HG03280 (cell line): Measurements from ENCODE around the gene PKIG.
"Not testable (repeated sequence)": the region's sequence is repeated elsewhere in the genome, so short reads cannot be mapped to it uniquely, and the experiment has no call there.

ENCODE experiments used
- ATAC-seq: cut with Tn5 transposase; IDR thresholded peaks from one replicate; pipeline ENCODE4 v1.9.1; 2021; ENCODE audit warnings: mild to moderate bottlenecking, moderate library complexity; ENCODE audit not compliant: unreplicated experiment

PKIG gene

GRCh38 chr20:44637522-44638372 is 55.4 kb downstream of the PKIG start:
- ATAC-seq = no peak

- ATAC-seq = no peak
These were observed 58.1 kb downstream of the PKIG start for GRCh38 chr20:44640522-44640921.

DNA sequence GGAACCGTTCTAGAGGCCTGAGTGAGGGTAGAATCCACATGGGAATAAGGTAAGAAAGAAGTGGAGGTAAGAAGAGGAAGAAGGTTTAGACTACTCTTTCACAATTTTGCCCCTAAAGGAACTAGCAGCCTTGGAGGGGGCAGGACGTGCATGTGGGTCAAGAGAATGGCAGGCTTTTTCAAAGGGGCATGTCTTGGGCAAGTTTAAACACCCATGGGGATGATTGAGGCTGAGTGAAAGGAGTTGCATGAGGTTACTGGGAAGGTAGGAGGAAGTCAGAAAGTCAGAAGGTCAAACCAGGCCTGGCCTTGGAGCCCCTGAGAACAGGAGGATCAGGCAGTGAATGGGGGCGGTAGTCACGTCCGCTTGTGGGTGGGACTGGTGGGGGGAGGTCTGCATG is 58.9 kb downstream of the PKIG start:
- no peak for ATAC-seq

- no peak for ATAC-seq
These were observed 60.1 kb downstream of the PKIG start for GRCh38 chr20:44642203-44643153.

DNA sequence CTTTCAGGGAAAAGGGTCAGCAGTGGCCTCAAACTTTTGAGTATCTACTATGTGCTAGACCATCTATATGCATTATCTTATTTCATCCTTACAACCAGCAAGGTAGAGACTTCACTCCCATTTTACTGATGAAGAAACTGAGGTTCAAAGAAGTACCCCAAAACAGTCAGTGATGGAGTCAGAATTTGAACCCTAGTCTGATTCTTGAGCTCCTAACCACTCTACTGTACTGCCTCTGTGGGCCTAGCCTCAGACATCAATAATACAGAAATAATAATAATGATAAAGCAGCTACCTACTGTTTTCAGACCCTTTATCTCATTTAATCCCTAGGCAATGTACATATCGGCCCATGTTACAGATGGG is 60.8 kb downstream of the PKIG start:
- no peak for ATAC-seq

DNA sequence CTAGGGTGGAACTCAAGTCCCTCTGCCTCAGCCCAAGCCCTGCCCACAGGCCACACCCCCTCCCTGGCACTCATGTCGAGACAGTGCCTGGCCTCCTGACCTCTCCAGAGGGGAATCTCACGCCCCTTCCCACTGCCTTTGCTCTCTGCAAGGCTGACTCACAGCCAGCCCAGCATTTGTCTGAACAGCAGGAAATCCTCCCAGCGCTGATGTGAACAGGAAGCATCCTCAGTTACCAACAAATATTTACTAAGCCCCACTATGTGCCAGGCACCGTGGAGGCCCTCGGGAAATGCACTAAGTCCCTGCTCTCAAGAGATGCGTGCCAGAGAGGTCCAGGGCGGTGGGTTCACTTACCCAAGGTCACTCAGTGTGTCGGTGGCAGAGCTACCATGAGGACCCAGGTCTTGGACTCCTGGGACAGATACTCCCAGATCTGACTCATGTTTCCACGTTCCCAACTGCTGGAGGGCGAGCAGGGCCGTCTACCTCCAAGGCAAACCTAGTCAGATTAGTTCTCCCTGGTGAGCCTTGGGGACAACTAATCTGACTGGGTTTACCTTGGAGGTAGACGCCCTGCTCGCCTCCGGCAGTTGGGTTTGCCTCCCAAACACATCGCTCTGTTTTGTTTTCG is 61.3 kb downstream of the PKIG start:
- no peak for ATAC-seq

- ATAC-seq = no peak
These were observed 61.8 kb downstream of the PKIG start for GRCh38 chr20:44644230-44644617.

DNA sequence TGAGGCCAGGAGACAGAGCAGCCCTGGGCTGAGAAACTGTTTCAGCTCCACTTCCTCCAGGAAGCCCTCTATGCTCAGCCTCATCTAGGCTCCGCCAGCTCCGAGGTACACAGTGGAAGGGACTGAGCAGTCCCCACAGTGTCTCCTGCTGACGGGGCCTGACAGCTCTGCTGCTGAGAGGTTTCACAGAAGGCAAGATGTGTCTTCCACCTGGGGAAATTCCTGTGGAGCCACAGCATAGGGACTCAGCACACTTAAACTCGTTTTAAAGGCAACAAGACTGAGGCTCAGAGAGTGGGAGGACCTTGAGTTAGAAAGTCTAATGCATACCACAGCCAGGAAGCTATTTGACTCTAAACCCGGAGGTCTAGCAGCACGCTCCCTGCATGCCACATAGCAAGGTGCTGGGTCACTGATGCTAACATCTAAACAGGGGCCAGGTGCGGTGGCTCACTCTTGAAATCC is 62.3 kb downstream of the PKIG start:
- no peak for ATAC-seq

DNA sequence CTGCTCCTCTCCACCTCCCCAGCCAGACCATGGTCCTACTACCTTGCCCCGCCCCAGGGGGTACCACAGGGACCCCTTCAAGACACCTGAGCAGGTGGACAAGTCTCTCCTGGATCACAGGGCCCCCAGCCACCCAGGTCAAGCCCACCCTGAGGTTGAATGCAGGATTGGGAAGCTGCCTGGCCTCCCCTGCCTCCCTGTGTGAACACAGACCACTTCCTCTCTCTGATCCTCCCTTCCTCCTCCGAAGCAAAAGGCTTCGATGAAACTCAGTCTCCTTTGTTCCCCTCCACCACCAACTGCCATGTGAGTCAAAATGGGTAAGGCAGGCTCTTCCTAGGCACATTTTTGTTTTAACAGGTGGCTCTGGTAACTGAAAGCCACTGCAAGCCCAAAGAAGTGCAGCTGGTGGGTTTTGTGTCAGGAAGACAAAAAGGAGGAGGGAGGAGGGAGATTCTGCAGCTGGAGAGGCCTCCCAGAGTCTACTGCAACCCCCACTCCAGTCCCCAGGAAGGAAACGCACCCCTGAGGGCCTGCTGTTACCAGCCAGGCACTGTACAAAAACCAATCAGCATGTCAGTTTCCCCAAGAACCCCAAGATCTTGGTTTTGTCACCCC is 63.8 kb downstream of the PKIG start:
- no peak for ATAC-seq

GRCh38 chr20:44646641-44647274 is 64.4 kb downstream of the PKIG start:
- ATAC-seq = peak; percentile 50

DNA sequence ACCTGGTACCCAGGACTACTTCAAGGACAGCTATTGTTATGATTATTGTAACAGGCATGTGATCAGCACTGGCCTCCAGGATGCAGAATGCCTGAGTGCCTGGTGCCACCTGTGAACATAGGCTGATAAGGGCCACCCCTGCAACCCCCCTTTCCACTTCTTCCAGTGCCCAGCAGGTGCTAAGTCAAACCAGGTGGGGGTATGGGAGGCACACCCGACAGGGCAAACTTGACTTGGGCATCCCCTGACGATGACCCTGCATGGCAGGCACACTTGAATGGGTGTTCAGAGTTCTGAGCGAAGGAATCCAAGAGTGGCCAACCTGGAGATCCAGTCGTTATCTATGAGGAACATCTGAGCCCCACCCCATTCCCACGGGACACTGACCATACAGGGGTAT is 65.7 kb downstream of the PKIG start:
- ATAC-seq = no peak

- ATAC-seq = no peak
These were observed 66.2 kb downstream of the PKIG start for GRCh38 chr20:44648579-44648978.

- no peak for ATAC-seq
These were observed 66.7 kb downstream of the PKIG start for GRCh38 chr20:44649126-44649525.

GRCh38 chr20:44649976-44650375 is 67.6 kb downstream of the PKIG start:
- no peak for ATAC-seq

GRCh38 chr20:44650771-44651433 is 68.5 kb downstream of the PKIG start:
- no peak for ATAC-seq

- no peak for ATAC-seq
These were observed 69.0 kb downstream of the PKIG start for GRCh38 chr20:44651434-44651683.

DNA sequence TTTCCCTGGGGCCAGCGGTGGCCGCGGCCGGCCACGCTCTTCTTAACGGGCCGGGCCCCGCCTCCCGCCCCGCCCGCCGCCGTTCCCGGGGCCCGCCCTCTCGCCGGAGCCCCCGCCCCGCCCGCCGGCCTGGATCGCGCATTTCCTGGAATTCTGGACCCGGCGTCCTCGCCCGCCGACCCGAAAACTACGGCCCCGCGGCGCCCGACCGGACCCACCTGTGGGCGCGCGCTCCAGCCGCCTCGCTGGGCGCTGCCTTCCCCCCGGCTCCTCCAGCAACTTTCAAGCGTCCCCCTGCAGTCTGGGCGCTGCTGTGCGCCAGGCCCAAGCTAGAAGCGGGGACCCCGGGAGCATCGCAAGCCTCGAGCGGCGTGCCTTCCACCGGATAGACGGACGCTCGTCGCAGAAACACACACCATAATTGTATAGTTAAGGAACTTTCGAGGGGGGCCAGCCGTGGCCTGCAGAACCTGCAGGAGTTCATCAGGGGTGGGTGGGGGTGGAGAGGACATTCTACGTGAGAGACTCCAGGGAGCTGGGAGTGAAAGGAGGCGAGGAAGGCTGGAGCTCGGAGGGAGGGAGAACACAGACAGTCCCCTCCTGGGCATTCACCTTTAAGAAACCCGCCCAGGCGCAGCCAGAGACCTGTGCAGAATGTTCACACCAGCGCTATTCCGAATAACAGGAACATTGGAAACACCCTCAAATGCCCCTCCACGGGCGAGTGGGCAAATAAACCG is 69.5 kb downstream of the PKIG start, which contains the start of gene ADA:
TSS of gene ADA (minus strand) at position 16 of the 740 bp plus-strand sequence. CDS start 92 bp downstream, outside the sequence.
- ATAC-seq = no peak

DNA sequence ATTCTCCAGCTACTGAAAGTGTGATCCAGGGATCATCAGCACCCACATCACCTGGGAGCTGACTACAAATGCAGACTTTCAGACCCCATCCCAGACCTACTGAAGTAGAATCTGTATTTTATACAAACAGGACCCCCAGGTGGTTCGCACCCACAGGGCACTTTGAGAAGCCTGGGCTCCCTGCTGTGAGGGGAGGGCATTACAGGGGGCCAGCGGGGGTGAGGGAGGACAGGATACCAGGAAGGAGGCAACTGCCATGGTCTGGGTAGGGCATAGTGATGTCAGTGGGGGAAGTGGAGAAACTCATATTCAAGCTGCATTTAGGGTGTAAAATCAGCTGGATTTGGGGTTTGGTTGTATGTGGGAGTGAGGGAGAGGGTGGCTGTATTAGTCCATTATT is 71.2 kb downstream of the PKIG start:
- ATAC-seq = no peak

GRCh38 chr20:44654210-44654609 is 71.8 kb downstream of the PKIG start:
- not testable (repeated sequence) for ATAC-seq
